Jurkat, Clone E6-1 (cell line): ENCODE data around the gene CS.

Experiments used
- DNase-seq: peaks from one replicate; pipeline ENCODE4 v3.0.0-alpha.2; 2011; ENCODE audit warnings: low read depth, low spot score
- H3K4me3 ChIP-seq: 2 replicates; pipeline ENCODE4 v1.5.1; 2011; ENCODE audit warnings: mild to moderate bottlenecking, low read length, control low read depth, moderate library complexity

CS gene

GRCh38 chr12:56230432-56231183 is 69.5 kb downstream of the CS start:
- H3K4me3 ChIP-seq: no peak overlapping the region
- DNase-seq: no peak

GRCh38 chr12:56229916-56230431 is 70.2 kb downstream of the CS start, which contains the start of gene SLC39A5:
Gene SLC39A5 (plus strand): TSS chr12:56230051. CDS start chr12:56231275, 1,224 bp downstream.
- DNase-seq: no peak
- no peak within 1 kb of the TSS for H3K4me3 ChIP-seq

GRCh38 chr12:56229082-56229481 is 71.0 kb downstream of the CS start:
- DNase-seq: no peak

GRCh38 chr12:56224954-56225353 is 75.2 kb downstream of the CS start:
- peak overlapping the region; percentile 86 for H3K4me3 ChIP-seq
- DNase-seq: no peak

More at GRCh38 chr12:56229082-56229481, 71.0 kb downstream of the CS start:
- no peak overlapping the region for H3K4me3 ChIP-seq

GRCh38 chr12:56224102-56224701 is 75.9 kb downstream of the CS start, which contains the start of gene NABP2:
Gene NABP2 (plus strand): TSS chr12:56224342. CDS start chr12:56224857, 515 bp downstream.
- peak; percentile 95 for DNase-seq
- H3K4me3 ChIP-seq: peak within 1 kb of the TSS; percentile 86

- DNase-seq: no peak
- peak overlapping the region; percentile 86 for H3K4me3 ChIP-seq
Observed at GRCh38 chr12:56223571-56224101, 76.5 kb downstream of the CS start.

- DNase-seq: no peak
- H3K4me3 ChIP-seq: peak overlapping the region; percentile 95
Observed at GRCh38 chr12:56222531-56222895, 77.6 kb downstream of the CS start.

- DNase-seq: peak; percentile 88
- H3K4me3 ChIP-seq: peak within 1 kb of the TSS; percentile 95
Observed at GRCh38 chr12:56221757-56222530, 78.2 kb downstream of the CS start, which contains the start of gene RNF41. Gene RNF41 (minus strand): TSS chr12:56221922. CDS start chr12:56214047, 7,875 bp downstream.
